Endothelial cell of umbilical vein (primary cell): ENCODE results near the gene TMOD4. TPM values are rescaled to one million over a fixed set of nuclear protein-coding genes. Genes with fewer than 3 reads are reported as not detected.

Experiments
- BruUV-seq: library from RNA; stranded (reverse); fragments of 400-500 nt; replicated peaks from 2 replicates; lab custom pipeline; 2021; lab: Mats Ljungman, UMichigan
- CTCF ChIA-PET: fragments of 300-600, 350-600 bp; sonication (Branson Sonifier 250); formaldehyde crosslinking; loops from one replicate; lab custom pipeline; 2021; ENCODE audit warnings: antibody characterized with exemption, inconsistent platforms; lab: Charles Lee
- POLR2A ChIA-PET: fragments of 300-600, 350-600 bp; sonication (Branson Sonifier 250); formaldehyde crosslinking; loops from one replicate; lab custom pipeline; 2021; ENCODE audit warnings: antibody characterized with exemption, inconsistent platforms; lab: Charles Lee
- DNase-seq: peaks from one replicate; pipeline ENCODE4 v3.0.0-alpha.2; 2011; ENCODE audit warnings: low read depth, low spot score
- FAIRE-seq: peaks from 2 replicates; lab custom pipeline; 2011; peaks lifted over from hg19 to GRCh38; lab: Jason Lieb, UNC
- H2AFZ ChIP-seq: 2 replicates; pipeline ENCODE4 v1.6.0; 2012; ENCODE audit warnings: low read depth, low read length, control low read depth, inconsistent platforms
- H3K27ac ChIP-seq: 2 replicates; pipeline ENCODE4 v1.5.1; 2011; ENCODE audit warnings: low read depth, mild to moderate bottlenecking, control low read depth, low read length, moderate library complexity; ENCODE audit not compliant: insufficient read depth
- H3K27me3 ChIP-seq, 2 experiments: 2 replicates each; pipeline versions ENCODE4 v1.6.0 to v1.6.1; 2011; ENCODE audit warnings: low read length in 2 of 2, mixed read lengths in 1 of 2; ENCODE audit not compliant: control insufficient read depth in 2 of 2, insufficient read depth in 2 of 2
- H3K36me3 ChIP-seq, 2 experiments: 2 replicates in 1 of 2; 3 replicates in 1 of 2; pipeline ENCODE4 v1.5.1; 2011; ENCODE audit warnings: low read length in 2 of 2, mild to moderate bottlenecking in 1 of 2, moderate library complexity in 1 of 2; ENCODE audit not compliant: control insufficient read depth in 2 of 2, insufficient read depth in 2 of 2; ENCODE audit errors: extremely low read depth in 1 of 2
- H3K4me1 ChIP-seq: 3 replicates; pipeline ENCODE4 v1.5.1; 2011; ENCODE audit warnings: mild to moderate bottlenecking, low read length; ENCODE audit not compliant: control insufficient read depth, insufficient read depth; ENCODE audit errors: extremely low read depth
- H3K4me2 ChIP-seq: 2 replicates; pipeline ENCODE4 v1.6.1; 2011; ENCODE audit warnings: low read length, control low read depth, mixed read lengths; ENCODE audit not compliant: insufficient read depth
- H3K4me3 ChIP-seq, 3 experiments: fragments of 200-600 bp in 1 of 3; sonication (generic), shearing (Covaris generic) in 1 of 3; replicated peaks in 1 of 3; 2 replicates each; pipeline ENCODE4 v1.5.1; 2011 to 2016; ENCODE audit warnings: control low read depth in 3 of 3, low read length in 3 of 3, mild to moderate bottlenecking in 2 of 3, inconsistent platforms in 1 of 3, low read depth in 1 of 3, moderate library complexity in 1 of 3; ENCODE audit not compliant: insufficient read depth in 1 of 3
- H3K79me2 ChIP-seq: 2 replicates; pipeline ENCODE4 v1.6.0; 2012; ENCODE audit warnings: low read length, inconsistent platforms; ENCODE audit not compliant: control insufficient read depth, insufficient read depth
- H3K9ac ChIP-seq: replicated peaks from 2 replicates; pipeline ENCODE3; 2011; ENCODE audit warnings: low read length, control low read depth; ENCODE audit not compliant: insufficient read depth; ENCODE audit errors: extremely low read depth
- H3K9me1 ChIP-seq: replicated peaks from 3 replicates; pipeline ENCODE4 v1.6.0; 2011; ENCODE audit warnings: mild to moderate bottlenecking, low read length; ENCODE audit not compliant: control insufficient read depth, insufficient read depth; ENCODE audit errors: extremely low read depth
- H3K9me3 ChIP-seq: replicated peaks from 2 replicates; pipeline ENCODE4 v1.5.1; 2012; ENCODE audit warnings: low read length, inconsistent platforms; ENCODE audit not compliant: control insufficient read depth, insufficient read depth
- H4K20me1 ChIP-seq: replicated peaks from 2 replicates; pipeline ENCODE3; 2011; ENCODE audit warnings: mild to moderate bottlenecking, low read length; ENCODE audit not compliant: control insufficient read depth, insufficient read depth; ENCODE audit errors: extremely low read depth
- EZH2 ChIP-seq: IDR thresholded peaks from 2 replicates; pipeline ENCODE4 v1.6.1; 2012; ENCODE audit warnings: borderline replicate concordance, low read depth, mild to moderate bottlenecking, moderate library complexity, low read length, inconsistent platforms; ENCODE audit not compliant: severe bottlenecking
- FOS ChIP-seq: IDR thresholded peaks from 2 replicates; pipeline ENCODE4 v1.6.1; 2011; ENCODE audit warnings: mild to moderate bottlenecking, low read length, moderate library complexity, borderline replicate concordance; ENCODE audit not compliant: insufficient read depth
- GATA2 ChIP-seq: IDR thresholded peaks from 2 replicates; pipeline ENCODE4 v1.7.0; 2011; ENCODE audit warnings: low read depth, mild to moderate bottlenecking, moderate library complexity, mixed read lengths, low read length; ENCODE audit not compliant: insufficient read length, insufficient read depth
- JUN ChIP-seq: IDR thresholded peaks from 2 replicates; pipeline ENCODE4 v1.6.1; 2011; ENCODE audit warnings: borderline replicate concordance, low read depth; ENCODE audit not compliant: insufficient read length, insufficient read depth
- POLR2A ChIP-seq: IDR thresholded peaks from 2 replicates; pipeline ENCODE4 v1.6.1; 2012; ENCODE audit warnings: low read depth, mild to moderate bottlenecking, control low read depth, low read length
- POLR2AphosphoS5 ChIP-seq: IDR thresholded peaks from 2 replicates; pipeline ENCODE4 v1.6.1; 2012; ENCODE audit warnings: low read depth, mild to moderate bottlenecking, control low read depth, low read length, moderate library complexity; ENCODE audit not compliant: insufficient read depth
- dilution Hi-C: fragments of 300-500 bp; cut with MboI; formaldehyde crosslinking; loops from one replicate; pipeline ENCODE4 v1.15.0; 2019; ENCODE audit warnings: low sequenced_read_pairs; ENCODE audit not compliant: extremely low pct_ligation_motif_present
- intact Hi-C: fragments of 100-400 bp; cut with micrococcal nuclease; formaldehyde crosslinking; loops from one replicate; pipeline ENCODE4 v1.10.0; 2022
- polyA plus RNA-seq, 4 experiments: library from polyadenylated mRNA; depleted of rRNA in 3 of 4; stranded (reverse) in 3 of 4; unstranded in 1 of 4; fragments of >200 nt; gene quantifications; 2 replicates each; pipeline versions ENCODE4 v1.2.1 to v1.2.3, GENCODE V29; 2011 to 2012; ENCODE audit warnings: missing spikeins in 1 of 4
- total RNA-seq: library from RNA; stranded (reverse); gene quantifications from 2 replicates; pipeline ENCODE4 v1.2.3, GENCODE V29; 2021
- TF ChIP-seq, protein P1 (sequence below): IDR thresholded peaks from 2 replicates; pipeline ENCODE4 v1.6.1; 2011; ENCODE audit not compliant: insufficient read depth, insufficient read length

TMOD4 gene
- total and polyA plus RNA-seq, 2 donors (not counting 3 experiments of a cell fraction or from before 2014, with no cell fraction given): 0.22 to 1.4 TPM

DNA sequence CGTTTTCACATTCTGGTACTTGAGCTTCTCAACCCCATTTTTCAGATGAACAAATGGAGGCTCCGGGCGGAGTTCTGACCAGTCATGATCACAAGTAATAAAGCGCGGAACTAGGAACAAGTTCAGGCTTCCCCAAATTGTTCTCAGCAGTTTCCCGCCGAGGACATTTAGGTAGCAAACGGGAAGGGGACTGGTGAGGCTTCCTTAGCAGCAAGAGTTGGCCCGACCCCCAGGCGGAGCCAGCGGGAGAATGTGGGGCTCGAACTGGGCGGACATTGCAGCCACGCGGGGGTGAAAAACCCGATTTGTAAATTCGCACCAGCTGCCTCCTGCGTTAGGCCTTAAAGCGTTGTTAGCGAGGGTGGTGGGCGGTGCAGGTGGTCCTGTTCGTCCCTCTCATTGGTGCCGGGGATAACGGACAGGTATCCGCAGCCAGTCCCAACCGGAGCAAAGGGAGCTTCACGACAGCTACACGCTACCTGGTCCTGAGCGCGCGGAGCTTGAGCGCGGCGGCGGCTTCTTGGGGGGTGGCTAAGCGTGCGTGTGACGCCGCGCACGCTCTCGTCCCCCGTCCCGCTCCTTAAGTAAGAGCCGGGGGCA lies 44.7 kb downstream of the TMOD4 start:
- Histone ChIP-seq H3K36me3 (peaks cover 0 to 26% of the 10 kb centered on the region in 2 experiments), H3K27ac (no peak overlapping the region), H4K20me1 (no peaks in the 10 kb centered on the region), H2AFZ (peak overlapping the region; percentile 25), H3K27me3 (no peaks in the 10 kb centered on the region), H3K9ac (no peak overlapping the region), H3K9me1 (no peaks in the 10 kb centered on the region), H3K79me2 (no peaks in the 10 kb centered on the region), H3K4me3 (peak overlapping the region in 1 of 3 experiments; percentile 10), H3K4me1 (peaks cover 6% of the 10 kb centered on the region), H3K4me2 (peak overlapping the region; percentile 56), H3K9me3 (no peaks in the 10 kb centered on the region)
- DNase-seq: peak; percentile 81
- CTCF ChIA-PET: interaction anchor here (0.7 to 6.6 kb wide), 11 partner anchors 10 to 83 kb away, joined by 3 to 53 read pairs (median 4); partner anchors contain the start of genes C1orf56, GABPB2 and TNFAIP8L2
- no TSS peak for BruUV-seq
- intact Hi-C loops: no loop called here
- dilution Hi-C loops: no loop called here
- TF ChIP-seq, protein P1, sequence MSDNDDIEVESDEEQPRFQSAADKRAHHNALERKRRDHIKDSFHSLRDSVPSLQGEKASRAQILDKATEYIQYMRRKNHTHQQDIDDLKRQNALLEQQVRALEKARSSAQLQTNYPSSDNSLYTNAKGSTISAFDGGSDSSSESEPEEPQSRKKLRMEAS: no peak
- peak; percentile 35 for TF ChIP-seq POLR2A
- peak; percentile 30 for TF ChIP-seq POLR2AphosphoS5
- POLR2A ChIA-PET: interaction anchor here (0.9 to 1.0 kb wide), 2 partner anchors 12 to 13 kb away, joined by 3 to 4 read pairs; no protein-coding TSS in a partner anchor
- FAIRE-seq: peak; percentile 75

DNA sequence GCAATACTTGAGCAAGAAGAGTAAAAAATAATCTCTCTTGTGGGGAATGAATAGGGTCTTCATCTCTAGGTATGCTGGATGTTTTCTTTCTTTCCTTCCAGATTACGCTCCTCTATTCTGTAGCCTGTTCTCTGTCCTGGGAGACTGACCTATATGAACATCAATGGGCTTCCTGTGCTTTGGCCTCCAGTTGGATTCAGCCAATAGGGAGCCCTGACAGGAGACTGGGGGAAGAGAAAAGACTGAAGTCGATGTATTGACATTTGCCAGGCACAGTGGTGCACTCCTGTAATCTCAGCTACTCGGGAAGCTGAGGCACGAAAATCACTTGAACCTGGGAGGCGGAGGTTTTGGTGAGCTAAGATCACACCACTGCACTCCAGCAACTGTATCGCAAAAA lies 47.0 kb downstream of the TMOD4 start:
- H3K36me3 ChIP-seq: peaks cover 0 to 5% of the 10 kb centered on the region in 2 experiments
- no peaks in the 10 kb centered on the region for H3K79me2 ChIP-seq
- H3K27me3 ChIP-seq: no peaks in the 10 kb centered on the region
- no TSS peak for BruUV-seq
- DNase-seq: no peak
- dilution Hi-C loops: no loop called here
- H3K9ac ChIP-seq: no peak overlapping the region
- no peaks in the 10 kb centered on the region for H3K9me1 ChIP-seq
- H3K27ac ChIP-seq: no peak overlapping the region
- no peak for FAIRE-seq
- CTCF ChIA-PET: interaction anchor here (0.7 to 1.6 kb wide), 4 partner anchors 9 to 30 kb away, joined by 3 to 4 read pairs (median 4); no protein-coding TSS in a partner anchor
- H3K9me3 ChIP-seq: no peaks in the 10 kb centered on the region
- POLR2A ChIA-PET: interaction anchor here (0.6 kb wide), 1 partner anchor 18 kb away, joined by 3 read pairs; no protein-coding TSS in a partner anchor
- H3K4me2 ChIP-seq: no peak overlapping the region
- no peak for TF ChIP-seq JUN
- no peak for TF ChIP-seq EZH2
- no peak for TF ChIP-seq GATA2
- TF ChIP-seq FOS: no peak
- H3K4me1 ChIP-seq: peaks cover 10% of the 10 kb centered on the region
- intact Hi-C loops: no loop called here
- H4K20me1 ChIP-seq: no peaks in the 10 kb centered on the region
- no peak overlapping the region for H2AFZ ChIP-seq
- no peak overlapping the region for H3K4me3 ChIP-seq
